Nephron (organoid): Measurements from ENCODE around the gene LRRC8C.

Experiments used
- H3K27ac Mint-ChIP-seq, 3 experiments: 2 replicates each; pipeline ENCODE4 v1.8.0; 2020; ENCODE audit warnings: mixed read lengths in 3 of 3, mild to moderate bottlenecking in 2 of 3, moderate library complexity in 1 of 3
- H3K27me3 Mint-ChIP-seq: 2 replicates; pipeline ENCODE4 v1.8.0; 2021; ENCODE audit warnings: low read depth, mild to moderate bottlenecking, moderate library complexity, mixed read lengths
- H3K36me3 Mint-ChIP-seq: 2 replicates; pipeline ENCODE4 v1.8.0; 2020; ENCODE audit warnings: low read depth, mixed read lengths
- H3K4me1 Mint-ChIP-seq: 2 replicates; pipeline ENCODE4 v1.8.0; 2020; ENCODE audit warnings: mixed read lengths
- H3K4me3 Mint-ChIP-seq, 3 experiments: 2 replicates each; pipeline ENCODE4 v1.8.0; 2020; ENCODE audit warnings: mild to moderate bottlenecking in 3 of 3, mixed read lengths in 3 of 3, moderate library complexity in 2 of 3
- H3K9me3 Mint-ChIP-seq: 2 replicates; pipeline ENCODE4 v1.8.0; 2020; ENCODE audit warnings: mixed read lengths
- CTCF ChIP-seq, 3 experiments: fragments of 200-600 bp; sonication (generic); IDR thresholded peaks; one replicate each; pipeline ENCODE4 v1.5.0; 2021; ENCODE audit warnings: antibody characterized with exemption in 3 of 3; ENCODE audit not compliant: unreplicated experiment in 3 of 3

Gene LRRC8C

GRCh38 chr1:89724369-89725010, 91.6 kb downstream of the LRRC8C start:
- Mint-ChIP-seq H3K27ac (peak overlapping the region in 2 of 3 experiments; percentile 49 to 78), H3K4me1 (peaks cover 42% of the 10 kb centered on the region), H3K27me3 (no peaks in the 10 kb centered on the region), H3K36me3 (no peaks in the 10 kb centered on the region), H3K9me3 (no peaks in the 10 kb centered on the region), H3K4me3 (no peak overlapping the region)
- TF ChIP-seq CTCF (IDR thresholded peaks at IDR 0.05; ENCODE audit: unreplicated experiment in 3 of 3), result no peak

GRCh38 chr1:89725011-89725370, 92.1 kb downstream of the LRRC8C start:
- Mint-ChIP-seq H3K36me3 (no peaks in the 10 kb centered on the region), H3K4me3 (no peak overlapping the region), H3K9me3 (no peaks in the 10 kb centered on the region), H3K27me3 (no peaks in the 10 kb centered on the region), H3K27ac (peak overlapping the region in 1 of 3 experiments; percentile 78), H3K4me1 (peaks cover 37% of the 10 kb centered on the region)
- TF ChIP-seq CTCF (IDR thresholded peaks at IDR 0.05; ENCODE audit: unreplicated experiment in 3 of 3), result no peak

- H3K27me3 Mint-ChIP-seq, result no peaks in the 10 kb centered on the region
- no peak overlapping the region for H3K4me3 Mint-ChIP-seq
- H3K4me1 Mint-ChIP-seq, result peaks cover 32% of the 10 kb centered on the region
- no peaks in the 10 kb centered on the region for H3K36me3 Mint-ChIP-seq
- H3K27ac Mint-ChIP-seq, result peak overlapping the region in 1 of 3 experiments; percentile 78
- no peaks in the 10 kb centered on the region for H3K9me3 Mint-ChIP-seq
- TF ChIP-seq CTCF (IDR thresholded peaks at IDR 0.05; ENCODE audit: unreplicated experiment in 3 of 3), result no peak
Measured at GRCh38 chr1:89725631-89726030, 92.7 kb downstream of the LRRC8C start.

- TF ChIP-seq CTCF (IDR thresholded peaks at IDR 0.05; ENCODE audit: unreplicated experiment in 3 of 3), result no peak
- Mint-ChIP-seq H3K9me3 (no peaks in the 10 kb centered on the region), H3K4me3 (no peak overlapping the region), H3K27me3 (no peaks in the 10 kb centered on the region), H3K27ac (no peak overlapping the region), H3K36me3 (no peaks in the 10 kb centered on the region), H3K4me1 (peaks cover 33% of the 10 kb centered on the region)
Measured at GRCh38 chr1:89727517-89728312, 94.8 kb downstream of the LRRC8C start.

- no peaks in the 10 kb centered on the region for H3K27me3 Mint-ChIP-seq
- no peaks in the 10 kb centered on the region for H3K36me3 Mint-ChIP-seq
- H3K4me1 Mint-ChIP-seq, result peaks cover 33% of the 10 kb centered on the region
- H3K9me3 Mint-ChIP-seq, result no peaks in the 10 kb centered on the region
- H3K4me3 Mint-ChIP-seq, result no peak overlapping the region
- no peak overlapping the region for H3K27ac Mint-ChIP-seq
- no peak for TF ChIP-seq CTCF (IDR thresholded peaks at IDR 0.05; ENCODE audit: unreplicated experiment in 3 of 3)
Measured at GRCh38 chr1:89728381-89728780, 95.5 kb downstream of the LRRC8C start.
